Liver (tissue), 9 donors: ENCODE data around the gene NUDT22. TPM values are rescaled to one million over a fixed set of nuclear protein-coding genes. Genes with fewer than 3 reads are reported as not detected.

Source experiments
- DNase-seq: peaks from one replicate; pipeline ENCODE4 v3.0.0-alpha.2; 2017; ENCODE audit warnings: low spot score
- H3K27ac ChIP-seq, 2 donors: one replicate each; pipeline ENCODE4 v1.7.0; 2013; ENCODE audit warnings: inconsistent platforms in 2 of 2, low read length in 2 of 2, control low read depth in 1 of 2, low read depth in 1 of 2, mild to moderate bottlenecking in 1 of 2
- H3K27me3 ChIP-seq, 4 donors: one replicate each; pipeline versions ENCODE4 v1.6.1 to v1.7.0; 2013; ENCODE audit warnings: low read length in 3 of 4, inconsistent platforms in 1 of 4, mild to moderate bottlenecking in 1 of 4, moderate library complexity in 1 of 4; ENCODE audit not compliant: control insufficient read depth in 4 of 4, insufficient read depth in 4 of 4
- H3K36me3 ChIP-seq, 4 donors: one replicate each; pipeline versions ENCODE4 v1.6.1 to v1.7.0; 2013; ENCODE audit warnings: low read length in 3 of 4, mild to moderate bottlenecking in 3 of 4, low read depth in 1 of 4, moderate library complexity in 1 of 4; ENCODE audit not compliant: control insufficient read depth in 4 of 4, insufficient read depth in 3 of 4
- H3K4me1 ChIP-seq, 4 donors: one replicate each; pipeline versions ENCODE4 v1.6.1 to v1.7.0; 2013; ENCODE audit warnings: low read length in 3 of 4, mild to moderate bottlenecking in 3 of 4, moderate library complexity in 1 of 4; ENCODE audit not compliant: control insufficient read depth in 4 of 4, insufficient read depth in 4 of 4
- H3K4me3 ChIP-seq, 3 donors: one replicate each; pipeline versions ENCODE4 v1.6.1 to v1.7.0; 2013; ENCODE audit warnings: low read length in 3 of 3, control low read depth in 1 of 3, low read depth in 1 of 3, mild to moderate bottlenecking in 1 of 3
- H3K9ac ChIP-seq, 2 donors: one replicate each; pipeline ENCODE4 v1.7.0; 2013; ENCODE audit warnings: low read length in 2 of 2, mild to moderate bottlenecking in 2 of 2, moderate library complexity in 2 of 2, control low read depth in 1 of 2, low read depth in 1 of 2
- H3K9me3 ChIP-seq, 4 donors: one replicate each; pipeline versions ENCODE4 v1.6.1 to v1.7.0; 2013; ENCODE audit warnings: low read length in 3 of 4; ENCODE audit not compliant: control insufficient read depth in 4 of 4
- EGR1 ChIP-seq, 2 donors: IDR thresholded peaks; 2 replicates each; pipeline ENCODE4 v1.6.1; 2016 to 2018; ENCODE audit warnings: antibody characterized with exemption in 2 of 2, low read depth in 2 of 2
- FOXA2 ChIP-seq: IDR thresholded peaks from 2 replicates; pipeline ENCODE4 v1.6.1; 2016; ENCODE audit warnings: antibody characterized with exemption
- GABPA ChIP-seq, 2 donors: IDR thresholded peaks in 1 of 2; conservative IDR thresholded peaks in 1 of 2; 2 replicates each; pipeline ENCODE4 v1.6.1; 2016; ENCODE audit warnings: antibody characterized with exemption in 2 of 2, mild to moderate bottlenecking in 1 of 2, moderate library complexity in 1 of 2
- HNF4G ChIP-seq: IDR thresholded peaks from 2 replicates; pipeline ENCODE4 v1.6.1; 2016; ENCODE audit warnings: antibody characterized with exemption
- JUND ChIP-seq, 2 donors: IDR thresholded peaks; 2 replicates each; pipeline ENCODE4 v1.6.1; 2016; ENCODE audit warnings: antibody characterized with exemption in 2 of 2
- MAX ChIP-seq: IDR thresholded peaks from 2 replicates; pipeline ENCODE4 v1.6.1; 2016; ENCODE audit warnings: antibody characterized with exemption
- NR2F2 ChIP-seq: IDR thresholded peaks from 2 replicates; pipeline ENCODE4 v1.6.1; 2016; ENCODE audit warnings: antibody characterized with exemption
- RAD21 ChIP-seq, 2 donors: IDR thresholded peaks; 2 replicates each; pipeline ENCODE4 v1.6.1; 2016; ENCODE audit warnings: antibody characterized with exemption in 2 of 2, mild to moderate bottlenecking in 2 of 2
- RXRA ChIP-seq, 2 donors: IDR thresholded peaks; 2 replicates each; pipeline ENCODE4 v1.6.1; 2017 to 2018; ENCODE audit warnings: antibody characterized with exemption in 2 of 2, mild to moderate bottlenecking in 1 of 2
- SP1 ChIP-seq: IDR thresholded peaks from 2 replicates; pipeline ENCODE4 v1.6.1; 2018; ENCODE audit warnings: antibody characterized with exemption, mild to moderate bottlenecking
- TAF1 ChIP-seq: conservative IDR thresholded peaks from 2 replicates; pipeline ENCODE4 v1.6.1; 2016; ENCODE audit warnings: antibody characterized with exemption, mild to moderate bottlenecking
- YY1 ChIP-seq: IDR thresholded peaks from 2 replicates; pipeline ENCODE4 v1.6.1; 2016; ENCODE audit warnings: antibody characterized with exemption, mild to moderate bottlenecking
- ZBTB33 ChIP-seq: IDR thresholded peaks from 2 replicates; pipeline ENCODE4 v1.6.1; 2016; ENCODE audit warnings: antibody characterized with exemption
- WGBS: extraction: QIAGEN DNeasy Blood & Tissue Kit; methylation state at CpG from one replicate; pipeline ENCODE4 v1.1.7; 2013; 5-methylcytosine and 5-hydroxymethylcytosine counted together
- polyA plus RNA-seq, 2 donors: library from polyadenylated mRNA; stranded (reverse) in 1 of 2; unstranded in 1 of 2; fragments of 200-250 nt in 1 of 2; fragments of >200 nt in 1 of 2; fragmentation: Nextera tagmentation in 1 of 2; extraction: Ambion mirVana in 1 of 2; gene quantifications; one replicate each; pipeline versions ENCODE4 v1.2.1 to v1.2.3, GENCODE V29; 2013 to 2015
- total RNA-seq, 2 donors: library from RNA; depleted of rRNA; stranded (reverse); fragments of >200 nt; gene quantifications; one replicate each; pipeline ENCODE4 v1.2.3, GENCODE V29; 2014
- TF ChIP-seq, protein P1 (sequence below): IDR thresholded peaks from 2 replicates; pipeline ENCODE4 v1.6.1; 2016; ENCODE audit warnings: antibody characterized with exemption
- TF ChIP-seq, protein P2 (sequence below): fragments of 150-350 bp; IDR thresholded peaks from 2 replicates; pipeline ENCODE4 v1.5.1; 2017; ENCODE audit warnings: improper control_type of control experiment, low read depth, low read length; ENCODE audit not compliant: missing input control
- TF ChIP-seq, protein P3 (sequence below): IDR thresholded peaks from 2 replicates; pipeline ENCODE4 v1.6.1; 2016; ENCODE audit warnings: antibody characterized with exemption, mild to moderate bottlenecking
- donor health status: healthy.
- donor health status: healthy.
- donor health status: healthy.
- donor health status: healthy.
- donor health status: healthy.

Gene NUDT22
- total and polyA plus RNA-seq, 4 donors: 20.0 to 47.8 (median 41.2) TPM

GRCh38 chr11:64276653-64277431 lies 50.8 kb downstream of the NUDT22 start:
- Histone ChIP-seq H3K36me3 (peaks cover 0 to 21% (median 7%) of the 10 kb centered on the region in 4 donors), H3K9me3 (no peaks in the 10 kb centered on the region), H3K4me1 (peaks cover 6 to 18% (median 11%) of the 10 kb centered on the region in 4 donors), H3K27ac (no peak overlapping the region), H3K27me3 (no peaks in the 10 kb centered on the region), H3K4me3 (no peak overlapping the region), H3K9ac (no peak overlapping the region)
- WGBS: 89% methylated on average over 17 of the region's 17 CpGs
- DNase-seq: no peak
- TF ChIP-seq SP1: no peak
- no peak for TF ChIP-seq YY1
- TF ChIP-seq JUND (IDR thresholded peaks at IDR 0.05): no peak
- no peak for TF ChIP-seq TAF1
- no peak for TF ChIP-seq NR2F2
- TF ChIP-seq, protein P1, sequence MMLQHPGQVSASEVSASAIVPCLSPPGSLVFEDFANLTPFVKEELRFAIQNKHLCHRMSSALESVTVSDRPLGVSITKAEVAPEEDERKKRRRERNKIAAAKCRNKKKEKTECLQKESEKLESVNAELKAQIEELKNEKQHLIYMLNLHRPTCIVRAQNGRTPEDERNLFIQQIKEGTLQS: no peak
- no peak for TF ChIP-seq ZBTB33
- TF ChIP-seq FOXA2: no peak
- no peak for TF ChIP-seq RAD21 (IDR thresholded peaks at IDR 0.05)
- TF ChIP-seq, protein P2, sequence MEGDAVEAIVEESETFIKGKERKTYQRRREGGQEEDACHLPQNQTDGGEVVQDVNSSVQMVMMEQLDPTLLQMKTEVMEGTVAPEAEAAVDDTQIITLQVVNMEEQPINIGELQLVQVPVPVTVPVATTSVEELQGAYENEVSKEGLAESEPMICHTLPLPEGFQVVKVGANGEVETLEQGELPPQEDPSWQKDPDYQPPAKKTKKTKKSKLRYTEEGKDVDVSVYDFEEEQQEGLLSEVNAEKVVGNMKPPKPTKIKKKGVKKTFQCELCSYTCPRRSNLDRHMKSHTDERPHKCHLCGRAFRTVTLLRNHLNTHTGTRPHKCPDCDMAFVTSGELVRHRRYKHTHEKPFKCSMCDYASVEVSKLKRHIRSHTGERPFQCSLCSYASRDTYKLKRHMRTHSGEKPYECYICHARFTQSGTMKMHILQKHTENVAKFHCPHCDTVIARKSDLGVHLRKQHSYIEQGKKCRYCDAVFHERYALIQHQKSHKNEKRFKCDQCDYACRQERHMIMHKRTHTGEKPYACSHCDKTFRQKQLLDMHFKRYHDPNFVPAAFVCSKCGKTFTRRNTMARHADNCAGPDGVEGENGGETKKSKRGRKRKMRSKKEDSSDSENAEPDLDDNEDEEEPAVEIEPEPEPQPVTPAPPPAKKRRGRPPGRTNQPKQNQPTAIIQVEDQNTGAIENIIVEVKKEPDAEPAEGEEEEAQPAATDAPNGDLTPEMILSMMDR: no peak
- TF ChIP-seq RXRA (IDR thresholded peaks at IDR 0.05): no peak

GRCh38 chr11:64278576-64279190 lies 52.6 kb downstream of the NUDT22 start:
- Histone ChIP-seq H3K27me3 (no peaks in the 10 kb centered on the region), H3K27ac (no peak overlapping the region), H3K9ac (no peak overlapping the region), H3K4me3 (no peak overlapping the region), H3K4me1 (peaks cover 3 to 11% (median 6%) of the 10 kb centered on the region in 4 donors), H3K36me3 (peaks cover 0 to 21% (median 9%) of the 10 kb centered on the region in 4 donors), H3K9me3 (no peaks in the 10 kb centered on the region)
- TF ChIP-seq RXRA (IDR thresholded peaks at IDR 0.05) (no peak), HNF4G (no peak), EGR1 (IDR thresholded peaks at IDR 0.05; ENCODE audit: low read depth in 2 of 2) (no peak), GABPA (IDR thresholded peaks at IDR 0.05 in 1 of 2, conservative IDR thresholded peaks at IDR 0.05 in 1 of 2) (no peak), JUND (IDR thresholded peaks at IDR 0.05) (no peak), TAF1 (no peak), MAX (no peak)
- TF ChIP-seq, protein P2: no peak
- TF ChIP-seq, protein P3, sequence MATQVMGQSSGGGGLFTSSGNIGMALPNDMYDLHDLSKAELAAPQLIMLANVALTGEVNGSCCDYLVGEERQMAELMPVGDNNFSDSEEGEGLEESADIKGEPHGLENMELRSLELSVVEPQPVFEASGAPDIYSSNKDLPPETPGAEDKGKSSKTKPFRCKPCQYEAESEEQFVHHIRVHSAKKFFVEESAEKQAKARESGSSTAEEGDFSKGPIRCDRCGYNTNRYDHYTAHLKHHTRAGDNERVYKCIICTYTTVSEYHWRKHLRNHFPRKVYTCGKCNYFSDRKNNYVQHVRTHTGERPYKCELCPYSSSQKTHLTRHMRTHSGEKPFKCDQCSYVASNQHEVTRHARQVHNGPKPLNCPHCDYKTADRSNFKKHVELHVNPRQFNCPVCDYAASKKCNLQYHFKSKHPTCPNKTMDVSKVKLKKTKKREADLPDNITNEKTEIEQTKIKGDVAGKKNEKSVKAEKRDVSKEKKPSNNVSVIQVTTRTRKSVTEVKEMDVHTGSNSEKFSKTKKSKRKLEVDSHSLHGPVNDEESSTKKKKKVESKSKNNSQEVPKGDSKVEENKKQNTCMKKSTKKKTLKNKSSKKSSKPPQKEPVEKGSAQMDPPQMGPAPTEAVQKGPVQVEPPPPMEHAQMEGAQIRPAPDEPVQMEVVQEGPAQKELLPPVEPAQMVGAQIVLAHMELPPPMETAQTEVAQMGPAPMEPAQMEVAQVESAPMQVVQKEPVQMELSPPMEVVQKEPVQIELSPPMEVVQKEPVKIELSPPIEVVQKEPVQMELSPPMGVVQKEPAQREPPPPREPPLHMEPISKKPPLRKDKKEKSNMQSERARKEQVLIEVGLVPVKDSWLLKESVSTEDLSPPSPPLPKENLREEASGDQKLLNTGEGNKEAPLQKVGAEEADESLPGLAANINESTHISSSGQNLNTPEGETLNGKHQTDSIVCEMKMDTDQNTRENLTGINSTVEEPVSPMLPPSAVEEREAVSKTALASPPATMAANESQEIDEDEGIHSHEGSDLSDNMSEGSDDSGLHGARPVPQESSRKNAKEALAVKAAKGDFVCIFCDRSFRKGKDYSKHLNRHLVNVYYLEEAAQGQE: no peak
- WGBS: 91% methylated on average over 8 of the region's 8 CpGs
- no peak for DNase-seq
